K562 (cell line): Measurements from ENCODE around the gene CD4. TPM values are rescaled to one million over a fixed set of nuclear protein-coding genes. Genes with fewer than 3 reads are reported as not detected.

Experiments used
- ATAC-seq: fragments of 200-7000 bp; cut with Tn5 transposase; 3 replicates; pipeline ENCODE4 v1.9.1; 2020; ENCODE audit warnings: moderate library complexity
- BruUV-seq: library from RNA; stranded (reverse); fragments of 400-500 nt; replicated peaks from 2 replicates; lab custom pipeline; 2021; lab: Mats Ljungman, UMichigan
- CTCF ChIA-PET: fragments of 300-600 bp; formaldehyde crosslinking; extraction: SDS; loops from one replicate; lab custom pipeline; 2021; ENCODE audit warnings: low intra/inter-chr PET ratio; lab: Yijun Ruan, JAX
- POLR2A ChIA-PET: fragments of 300-600, 350-650 bp; sonication (Branson Sonifier 250); formaldehyde crosslinking; extraction: SDS; loops from one replicate; lab custom pipeline; 2021; ENCODE audit warnings: antibody characterized with exemption, inconsistent platforms; lab: Yijun Ruan, JAX
- DNase-seq, 4 experiments: peaks; one replicate each; pipeline versions ENCODE4 v3.0.0 to v3.0.0-alpha.2; 2011 to 2018; ENCODE audit warnings: low spot score in 3 of 4, mixed read lengths in 3 of 4; ENCODE audit errors: extremely low read depth in 1 of 4
- FAIRE-seq: peaks from 2 replicates; lab custom pipeline; 2011; peaks lifted over from hg19 to GRCh38; lab: Jason Lieb, UNC
- H2AFZ ChIP-seq: 2 replicates; pipeline ENCODE4 v1.6.0; 2011; ENCODE audit warnings: low read depth, low read length, control low read depth, inconsistent platforms
- H3K27ac ChIP-seq: fragments of 200-600 bp; 3 replicates; pipeline ENCODE4 v1.8.0; 2011; ENCODE audit warnings: low read depth, mild to moderate bottlenecking, control low read depth, inconsistent platforms, low read length, moderate library complexity, mixed read lengths; ENCODE audit errors: extremely low read depth
- H3K27me3 ChIP-seq, 2 experiments: fragments of 300-600 bp in 1 of 2; 2 replicates in 1 of 2; 3 replicates in 1 of 2; pipeline versions ENCODE4 v1.6.0 to v1.8.0; 2011; ENCODE audit warnings: inconsistent platforms in 2 of 2, low read length in 2 of 2, mild to moderate bottlenecking in 1 of 2, mixed read lengths in 1 of 2, moderate library complexity in 1 of 2; ENCODE audit not compliant: control insufficient read depth in 2 of 2, insufficient read depth in 2 of 2
- H3K36me3 ChIP-seq: fragments of 300-600 bp; 3 replicates; pipeline ENCODE4 v1.8.0; 2011; ENCODE audit warnings: mild to moderate bottlenecking, low read length, inconsistent platforms; ENCODE audit not compliant: control insufficient read depth, insufficient read depth
- H3K4me1 ChIP-seq, 2 experiments: fragments of 200-600 bp in 1 of 2; replicated peaks in 1 of 2; 2 replicates in 1 of 2; 3 replicates in 1 of 2; pipeline versions ENCODE4 v1.5.1 to v1.8.0; 2011; ENCODE audit warnings: inconsistent platforms in 2 of 2, low read length in 2 of 2, mild to moderate bottlenecking in 1 of 2, mixed read lengths in 1 of 2, moderate library complexity in 1 of 2; ENCODE audit not compliant: control insufficient read depth in 2 of 2, insufficient read depth in 2 of 2
- H3K4me2 ChIP-seq: 2 replicates; pipeline ENCODE4 v1.6.1; 2011; ENCODE audit warnings: low read length, control low read depth, inconsistent platforms, mixed read lengths; ENCODE audit not compliant: insufficient read depth
- H3K4me3 ChIP-seq: fragments of 200-600 bp; sonication (generic), shearing (Covaris generic); 2 replicates; pipeline ENCODE4 v1.5.1; 2016; ENCODE audit warnings: control low read depth, inconsistent platforms
- H3K79me2 ChIP-seq: fragments of 200-600 bp; 3 replicates; pipeline ENCODE4 v1.8.0; 2011; ENCODE audit warnings: low read length, inconsistent platforms; ENCODE audit not compliant: control insufficient read depth, insufficient read depth
- H3K9ac ChIP-seq, 2 experiments: 2 replicates each; pipeline versions ENCODE4 v1.6.0 to v1.6.1; 2011; ENCODE audit warnings: low read depth in 2 of 2, low read length in 2 of 2, control low read depth in 1 of 2, inconsistent platforms in 1 of 2, mild to moderate bottlenecking in 1 of 2, mixed read lengths in 1 of 2; ENCODE audit not compliant: insufficient read depth in 1 of 2
- H3K9me1 ChIP-seq: one replicate; pipeline ENCODE4 v1.6.0; 2011; ENCODE audit warnings: inconsistent platforms, mild to moderate bottlenecking, low read length, moderate library complexity; ENCODE audit not compliant: control insufficient read depth, insufficient read depth
- H3K9me3 ChIP-seq: replicated peaks from 2 replicates; pipeline ENCODE4 v1.5.1; 2011; ENCODE audit warnings: low read depth, low read length, inconsistent platforms; ENCODE audit not compliant: control insufficient read depth, insufficient read depth
- H4K20me1 ChIP-seq: replicated peaks from 2 replicates; pipeline ENCODE4 v1.6.1; 2011; ENCODE audit warnings: low read length, inconsistent platforms, mixed read lengths; ENCODE audit not compliant: control insufficient read depth, insufficient read depth
- ATF1 ChIP-seq, 2 experiments: fragments of 450-650 bp in 1 of 2; IDR thresholded peaks; 2 replicates each; pipeline ENCODE4 v1.6.1; 2016; ENCODE audit warnings: missing compliant biosample characterization in 1 of 2, missing genetic modification characterization in 1 of 2
- CHD2 ChIP-seq: IDR thresholded peaks from 2 replicates; pipeline ENCODE4 v1.6.1; 2011; ENCODE audit warnings: low read depth, low read length
- ETS1 ChIP-seq: conservative IDR thresholded peaks from 2 replicates; pipeline ENCODE4 v1.6.1; 2011; ENCODE audit warnings: low read depth, mild to moderate bottlenecking, low read length; ENCODE audit not compliant: control insufficient read depth
- GTF2F1 ChIP-seq: IDR thresholded peaks from 2 replicates; pipeline ENCODE4 v1.6.1; 2011; ENCODE audit warnings: low read depth, low read length, improper control_type of control experiment
- HDAC1 ChIP-seq, 2 experiments: fragments of 450-650 bp; IDR thresholded peaks; 2 replicates each; pipeline ENCODE4 v1.6.1; 2016 to 2017; ENCODE audit warnings: inconsistent platforms in 1 of 2, mild to moderate bottlenecking in 1 of 2, moderate library complexity in 1 of 2
- HOXB6 ChIP-seq: fragments of 250-450 bp; sonication (Bioruptor Pico); IDR thresholded peaks from 2 replicates; pipeline ENCODE4 v1.5.1; 2022; ENCODE audit warnings: mild to moderate bottlenecking, borderline replicate concordance
- MBD1 ChIP-seq: fragments of 250-450 bp; sonication (Bioruptor Pico); IDR thresholded peaks from 2 replicates; pipeline ENCODE4 v1.8.0; 2022; ENCODE audit warnings: inconsistent platforms
- MEIS2 ChIP-seq: fragments of 450-650 bp; IDR thresholded peaks from 2 replicates; pipeline ENCODE4 v1.6.1; 2014; ENCODE audit warnings: mild to moderate bottlenecking; ENCODE audit not compliant: partially characterized antibody
- NR3C1 ChIP-seq: sonication (generic); formaldehyde crosslinking; IDR thresholded peaks from 2 replicates; pipeline ENCODE4 v1.8.1; 2022; ENCODE audit warnings: missing genetic modification reagents
- RBFOX2 ChIP-seq: fragments of 200-400 bp; formaldehyde crosslinking; IDR thresholded peaks from 2 replicates; pipeline ENCODE4 v1.6.1; 2017; ENCODE audit warnings: low read depth, mild to moderate bottlenecking, low read length, moderate library complexity
- TAF1 ChIP-seq: IDR thresholded peaks from 2 replicates; pipeline ENCODE4 v1.6.1; 2011; ENCODE audit warnings: mild to moderate bottlenecking, low read length, moderate library complexity; ENCODE audit not compliant: insufficient read depth, control insufficient read depth, severe bottlenecking; ENCODE audit errors: extremely low read depth
- TAF7 ChIP-seq: fragments of 450-650 bp; IDR thresholded peaks from 2 replicates; pipeline ENCODE4 v1.6.1; 2016; ENCODE audit warnings: missing genetic modification characterization, missing compliant biosample characterization
- YY1 ChIP-seq, 3 experiments: IDR thresholded peaks; 2 replicates each; pipeline ENCODE4 v1.6.1; 2011; ENCODE audit warnings: low read length in 2 of 3, mild to moderate bottlenecking in 2 of 3, moderate library complexity in 2 of 3, borderline replicate concordance in 1 of 3, control low read depth in 1 of 3, low read depth in 1 of 3; ENCODE audit not compliant: insufficient read depth in 3 of 3, insufficient replicate concordance in 2 of 3, control insufficient read depth in 1 of 3, insufficient read length in 1 of 3; ENCODE audit errors: extremely low read depth in 1 of 3
- ZBTB7A ChIP-seq: IDR thresholded peaks from 2 replicates; pipeline ENCODE4 v1.6.1; 2011; ENCODE audit warnings: low read depth, mild to moderate bottlenecking, low read length, moderate library complexity, borderline replicate concordance; ENCODE audit not compliant: control insufficient read depth
- ZNF512 ChIP-seq: IDR thresholded peaks from 2 replicates; pipeline ENCODE4 v1.6.1; 2016; ENCODE audit warnings: missing genetic modification characterization, missing compliant biosample characterization
- WGBS: fragments of 100-300 bp; shearing (Covaris generic); methylation state at CpG from one replicate; pipeline ENCODE4 v1.1.6; 2016; ENCODE audit warnings: low coverage, mixed read lengths; ENCODE audit not compliant: insufficient coverage; ENCODE audit errors: missing lambda C conversion rate; 5-methylcytosine and 5-hydroxymethylcytosine counted together
- in situ Hi-C: fragments of 300-500 bp; cut with MboI; formaldehyde crosslinking; loops from 4 replicates; pipeline ENCODE4 v1.15.0; 2018; ENCODE audit warnings: inconsistent platforms, mixed read lengths
- intact Hi-C: fragments of 100-400 bp; cut with micrococcal nuclease; formaldehyde crosslinking; loops from 2 replicates; pipeline ENCODE4 v1.14.2; 2022
- polyA plus RNA-seq, 8 experiments: library from polyadenylated mRNA; depleted of rRNA in 4 of 8; stranded (reverse) in 5 of 8; unstranded in 3 of 8; fragments of >200 nt; fragmentation: Nextera tagmentation in 2 of 8; fragmentation: Illumina TruSeq in 1 of 8; extraction: Ambion mirVana in 2 of 8; extraction: Trizol in 1 of 8; gene quantifications; 2 replicates each; pipeline versions ENCODE4 v1.2.1 to v1.2.3, GENCODE V29; 2011 to 2014; ENCODE audit warnings: inconsistent platforms in 1 of 8, missing spikeins in 1 of 8
- total RNA-seq, 7 experiments: library from RNA; depleted of rRNA in 6 of 7; stranded (reverse); fragments of >200 nt in 6 of 7; fragmentation: Illumina TruSeq in 2 of 7; extraction: Trizol in 2 of 7; gene quantifications; 2 replicates each; pipeline versions ENCODE4 v1.2.1 to v1.2.3, GENCODE V29; 2011 to 2021; ENCODE audit warnings: low replicate concordance in 1 of 7

The CD4 gene
- total and polyA plus RNA-seq, 9 of the 15 experiments (the other 6 are each of a cell fraction or from before 2014, with no cell fraction given) = 0.06 to 0.27 (median 0.09) TPM; not detected in 5

GRCh38 chr12:6851153-6851920 is 62.0 kb downstream of the CD4 start, which contains the start of gene CDCA3:
Gene CDCA3 (minus strand): TSS chr12:6851286. CDS start chr12:6850952, 334 bp downstream.
- WGBS = 0% methylated on average over 33 of the region's 37 CpGs
- Histone ChIP-seq H3K9ac (peak within 1 kb of the TSS; percentile 89 to 96), H3K79me2 (peaks cover 53% of the 10 kb centered on the region), H3K36me3 (peaks cover 67% of the 10 kb centered on the region; the same call in 2 of the 3 replicates), H3K4me1 (peaks cover 12 to 18% of the 10 kb centered on the region in 2 experiments; a peak in 4 of 5 replicates), H2AFZ (peak within 1 kb of the TSS; percentile 87), H3K9me3 (no peaks in the 10 kb centered on the region), H3K4me2 (peak within 1 kb of the TSS; percentile 88), H3K27ac (peak within 1 kb of the TSS; percentile 87), H3K4me3 (peak within 1 kb of the TSS; percentile 79), H3K27me3 (no peaks in the 10 kb centered on the region), H3K9me1 (peaks cover 3% of the 10 kb centered on the region), H4K20me1 (no peaks in the 10 kb centered on the region; the same call in 1 of the 2 replicates)
- BruUV-seq = no TSS peak
- CTCF ChIA-PET = no interaction called here
- FAIRE-seq = peak; percentile 99
- intact Hi-C loops (no loop called here), in situ Hi-C loops (no loop called here)
- POLR2A ChIA-PET = interaction anchor here (0.6 to 7.4 kb wide), 14 partner anchors 7 to 317 kb away, joined by 3 to 174 read pairs (median 4); partner anchors contain the start of genes C12orf57, COPS7A, GAPDH and GNB3
- peak; percentile 94 to 98 (median 96) for DNase-seq
- ATAC-seq = peak; percentile 86
- TF ChIP-seq NR3C1 (CRISPR knock-in tag) = no peak
- TF ChIP-seq GTF2F1 = no peak
- TF ChIP-seq ETS1 = 0 out of 2 replicates have a peak, but pooled peaks have one; percentile 43
- TF ChIP-seq TAF1 = peak; percentile 23
- 0 out of 2 replicates have a peak, but pooled peaks have one; percentile 24 for TF ChIP-seq TAF7 (tag)
- TF ChIP-seq ZNF512 = no peak
- peak; percentile 10 for TF ChIP-seq RBFOX2
- TF ChIP-seq ZBTB7A = peak; percentile 91
- 0 out of 2 replicates have a peak, but pooled peaks have one; percentile 54 for TF ChIP-seq HOXB6
- peak in 1 of 2 experiments; percentile 85; a peak in 1 of 4 replicates for TF ChIP-seq HDAC1 (IDR thresholded peaks at IDR 0.05)
- no peak for TF ChIP-seq MBD1 (CRISPR knock-in tag)
- peak; percentile 81 for TF ChIP-seq MEIS2
- no peak for TF ChIP-seq ATF1 (CRISPR knock-in tag; IDR thresholded peaks at IDR 0.05)
- peak; percentile 90 for TF ChIP-seq ATF1 (tag; IDR thresholded peaks at IDR 0.05)
- TF ChIP-seq YY1 (IDR thresholded peaks at IDR 0.05; ENCODE audit: borderline replicate concordance in 1 of 3, control insufficient read depth in 1 of 3, extremely low read depth in 1 of 3, insufficient read depth in 3 of 3, insufficient read length in 1 of 3, insufficient replicate concordance in 2 of 3, low read depth in 1 of 3, low read length in 2 of 3) = peak in 1 of 3 experiments; percentile 4
- TF ChIP-seq CHD2 = peak; percentile 81
